ENCODE data around the gene OR10D3.

DNA sequence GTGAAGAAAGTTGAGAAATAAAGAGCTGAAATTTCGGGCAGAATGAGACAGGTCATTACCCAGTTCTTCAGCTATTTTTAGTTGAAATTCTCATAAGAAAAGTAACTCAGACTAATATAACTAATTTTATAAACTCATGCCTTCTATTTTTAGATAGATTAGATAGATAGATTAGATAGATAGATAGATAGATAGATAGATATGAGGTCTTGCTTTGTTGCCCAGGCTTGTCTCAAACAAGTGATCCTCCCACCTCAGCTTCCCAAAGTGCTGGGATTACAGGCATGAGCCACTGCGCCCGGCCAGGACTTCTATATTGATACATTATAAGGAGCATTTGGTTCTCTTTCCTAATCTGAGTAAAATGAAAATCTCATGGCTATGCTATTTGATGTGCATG is 30.9 kb downstream of the OR10D3 start:
- TF ChIP-seq RAD21 (IDR thresholded peaks at IDR 0.05; ENCODE audit: low read depth) (no peak), MAX (IDR thresholded peaks at IDR 0.05) (no peak), YY1 (IDR thresholded peaks at IDR 0.05; ENCODE audit: low read depth) (no peak), TAF1 (IDR thresholded peaks at IDR 0.05; ENCODE audit: low read depth) (no peak), NFIC (IDR thresholded peaks at IDR 0.05) (no peak)
- TF ChIP-seq, protein P1, sequence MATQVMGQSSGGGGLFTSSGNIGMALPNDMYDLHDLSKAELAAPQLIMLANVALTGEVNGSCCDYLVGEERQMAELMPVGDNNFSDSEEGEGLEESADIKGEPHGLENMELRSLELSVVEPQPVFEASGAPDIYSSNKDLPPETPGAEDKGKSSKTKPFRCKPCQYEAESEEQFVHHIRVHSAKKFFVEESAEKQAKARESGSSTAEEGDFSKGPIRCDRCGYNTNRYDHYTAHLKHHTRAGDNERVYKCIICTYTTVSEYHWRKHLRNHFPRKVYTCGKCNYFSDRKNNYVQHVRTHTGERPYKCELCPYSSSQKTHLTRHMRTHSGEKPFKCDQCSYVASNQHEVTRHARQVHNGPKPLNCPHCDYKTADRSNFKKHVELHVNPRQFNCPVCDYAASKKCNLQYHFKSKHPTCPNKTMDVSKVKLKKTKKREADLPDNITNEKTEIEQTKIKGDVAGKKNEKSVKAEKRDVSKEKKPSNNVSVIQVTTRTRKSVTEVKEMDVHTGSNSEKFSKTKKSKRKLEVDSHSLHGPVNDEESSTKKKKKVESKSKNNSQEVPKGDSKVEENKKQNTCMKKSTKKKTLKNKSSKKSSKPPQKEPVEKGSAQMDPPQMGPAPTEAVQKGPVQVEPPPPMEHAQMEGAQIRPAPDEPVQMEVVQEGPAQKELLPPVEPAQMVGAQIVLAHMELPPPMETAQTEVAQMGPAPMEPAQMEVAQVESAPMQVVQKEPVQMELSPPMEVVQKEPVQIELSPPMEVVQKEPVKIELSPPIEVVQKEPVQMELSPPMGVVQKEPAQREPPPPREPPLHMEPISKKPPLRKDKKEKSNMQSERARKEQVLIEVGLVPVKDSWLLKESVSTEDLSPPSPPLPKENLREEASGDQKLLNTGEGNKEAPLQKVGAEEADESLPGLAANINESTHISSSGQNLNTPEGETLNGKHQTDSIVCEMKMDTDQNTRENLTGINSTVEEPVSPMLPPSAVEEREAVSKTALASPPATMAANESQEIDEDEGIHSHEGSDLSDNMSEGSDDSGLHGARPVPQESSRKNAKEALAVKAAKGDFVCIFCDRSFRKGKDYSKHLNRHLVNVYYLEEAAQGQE (IDR thresholded peaks at IDR 0.05; ENCODE audit: low read depth) = no peak

Measured in Ishikawa (cell line).